MCF 10A (cell line): ENCODE measurements around the gene LATS1. TPM values are rescaled to one million over a fixed set of nuclear protein-coding genes. Genes with fewer than 3 reads are reported as not detected.

Source experiments
- BruUV-seq: library from RNA; stranded (reverse); fragments of 400-500 nt; replicated peaks from 2 replicates; lab custom pipeline; 2021; lab: Mats Ljungman, UMichigan
- CTCF ChIA-PET: fragments of 300-600 bp; sonication (Branson Sonifier 250); formaldehyde crosslinking; extraction: SDS; loops from one replicate; lab custom pipeline; 2021; ENCODE audit warnings: antibody characterized with exemption, inconsistent platforms; lab: Yijun Ruan, JAX
- POLR2A ChIA-PET: fragments of 300-600, 350-650 bp; sonication (Branson Sonifier 250); formaldehyde crosslinking; extraction: SDS; loops from one replicate; lab custom pipeline; 2020; ENCODE audit warnings: antibody characterized with exemption, inconsistent platforms; lab: Yijun Ruan, JAX
- DNase-seq: peaks from one replicate; pipeline ENCODE4 v3.0.0-alpha.2; 2018; ENCODE audit not compliant: unreplicated experiment
- H3K27ac Mint-ChIP-seq: one replicate; pipeline ENCODE4 v1.8.0; 2022; ENCODE audit warnings: mild to moderate bottlenecking, low read depth, mixed read lengths; ENCODE audit not compliant: unreplicated experiment
- H3K27me3 Mint-ChIP-seq: one replicate; pipeline ENCODE4 v1.8.0; 2022; ENCODE audit warnings: mixed read lengths; ENCODE audit not compliant: insufficient read depth, unreplicated experiment
- H3K36me3 Mint-ChIP-seq: one replicate; pipeline ENCODE4 v1.8.0; 2022; ENCODE audit warnings: mild to moderate bottlenecking, moderate library complexity, mixed read lengths; ENCODE audit not compliant: insufficient read depth, unreplicated experiment
- H3K4me1 Mint-ChIP-seq: one replicate; pipeline ENCODE4 v1.8.0; 2022; ENCODE audit warnings: mixed read lengths; ENCODE audit not compliant: insufficient read depth, unreplicated experiment
- H3K4me3 Mint-ChIP-seq: one replicate; pipeline ENCODE4 v1.8.0; 2022; ENCODE audit warnings: mild to moderate bottlenecking, moderate library complexity, mixed read lengths; ENCODE audit not compliant: unreplicated experiment
- H3K9me3 Mint-ChIP-seq: one replicate; pipeline ENCODE4 v1.8.0; 2022; ENCODE audit warnings: mixed read lengths; ENCODE audit not compliant: unreplicated experiment
- intact Hi-C: fragments of 100-400 bp; cut with micrococcal nuclease; formaldehyde crosslinking; loops from 2 replicates; pipeline ENCODE4 v1.14.1; 2022
- total RNA-seq: library from RNA; stranded (reverse); gene quantifications from 2 replicates; pipeline ENCODE4 v1.2.3, GENCODE V29; 2022
- TF ChIP-seq, protein P1 (sequence below): fragments of 200-600 bp; IDR thresholded peaks from one replicate; pipeline ENCODE4 v1.8.0; 2022; ENCODE audit warnings: antibody characterized with exemption, mild to moderate bottlenecking; ENCODE audit not compliant: unreplicated experiment

Gene LATS1
- total RNA-seq, 1 experiment from 2014 or later, result 34.3 TPM

GRCh38 chr6:149727793-149728498 lies 10.0 kb upstream of the LATS1 start:
- H3K36me3 Mint-ChIP-seq, result peaks cover 81% of the 10 kb centered on the region
- BruUV-seq, result no TSS peak
- no peaks in the 10 kb centered on the region for H3K9me3 Mint-ChIP-seq
- no peak overlapping the region for H3K27ac Mint-ChIP-seq
- H3K4me1 Mint-ChIP-seq, result peaks cover 6% of the 10 kb centered on the region
- TF ChIP-seq, protein P1, sequence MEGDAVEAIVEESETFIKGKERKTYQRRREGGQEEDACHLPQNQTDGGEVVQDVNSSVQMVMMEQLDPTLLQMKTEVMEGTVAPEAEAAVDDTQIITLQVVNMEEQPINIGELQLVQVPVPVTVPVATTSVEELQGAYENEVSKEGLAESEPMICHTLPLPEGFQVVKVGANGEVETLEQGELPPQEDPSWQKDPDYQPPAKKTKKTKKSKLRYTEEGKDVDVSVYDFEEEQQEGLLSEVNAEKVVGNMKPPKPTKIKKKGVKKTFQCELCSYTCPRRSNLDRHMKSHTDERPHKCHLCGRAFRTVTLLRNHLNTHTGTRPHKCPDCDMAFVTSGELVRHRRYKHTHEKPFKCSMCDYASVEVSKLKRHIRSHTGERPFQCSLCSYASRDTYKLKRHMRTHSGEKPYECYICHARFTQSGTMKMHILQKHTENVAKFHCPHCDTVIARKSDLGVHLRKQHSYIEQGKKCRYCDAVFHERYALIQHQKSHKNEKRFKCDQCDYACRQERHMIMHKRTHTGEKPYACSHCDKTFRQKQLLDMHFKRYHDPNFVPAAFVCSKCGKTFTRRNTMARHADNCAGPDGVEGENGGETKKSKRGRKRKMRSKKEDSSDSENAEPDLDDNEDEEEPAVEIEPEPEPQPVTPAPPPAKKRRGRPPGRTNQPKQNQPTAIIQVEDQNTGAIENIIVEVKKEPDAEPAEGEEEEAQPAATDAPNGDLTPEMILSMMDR, result no peak
- H3K27me3 Mint-ChIP-seq, result no peaks in the 10 kb centered on the region
- ChIA-PET POLR2A (interaction anchor here (1.0 to 1.2 kb wide), 3 partner anchors 10 to 18 kb away, joined by 3 to 4 read pairs (median 3); partner anchors contain the start of genes LATS1 and NUP43), CTCF (no interaction called here)
- DNase-seq, result no peak
- intact Hi-C loops, result loop anchor here (10.0 kb wide), 2 partner anchors 137 to 287 kb away; partner anchors contain the start of gene LRP11
- no peak overlapping the region for H3K4me3 Mint-ChIP-seq

DNA sequence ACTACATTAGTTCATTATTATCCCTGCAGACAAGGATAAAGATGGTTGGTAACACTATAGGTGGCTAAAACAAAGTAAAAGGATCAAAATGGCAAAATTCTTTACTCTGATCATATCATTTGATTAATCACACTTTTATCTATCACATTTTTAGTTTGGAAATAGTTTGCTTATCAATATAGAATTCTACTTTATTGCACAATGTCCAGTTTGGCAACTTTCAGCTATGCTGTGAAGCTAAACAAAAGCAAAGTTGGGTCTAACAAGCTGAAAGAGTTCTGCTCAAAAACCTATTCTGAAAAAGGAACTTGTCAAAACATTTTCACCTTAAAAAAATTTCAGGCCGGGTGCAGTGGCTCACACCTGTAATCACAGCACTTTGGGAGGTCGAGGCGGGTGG lies 7.9 kb upstream of the LATS1 start:
- no peak overlapping the region for H3K27ac Mint-ChIP-seq
- no peaks in the 10 kb centered on the region for H3K9me3 Mint-ChIP-seq
- H3K36me3 Mint-ChIP-seq, result peaks cover 69% of the 10 kb centered on the region
- no TSS peak for BruUV-seq
- H3K27me3 Mint-ChIP-seq, result no peaks in the 10 kb centered on the region
- no peak overlapping the region for H3K4me3 Mint-ChIP-seq
- CTCF ChIA-PET, result interaction anchor here (0.6 to 2.9 kb wide), 4 partner anchors 19 to 766 kb away, joined by 3 to 10 read pairs (median 4); no protein-coding TSS in a partner anchor
- intact Hi-C loops, result loop anchor here (10.0 kb wide), 2 partner anchors 139 to 289 kb away; partner anchors contain the start of gene LRP11
- DNase-seq, result no peak
- POLR2A ChIA-PET, result interaction anchor here (1.0 to 1.5 kb wide), 2 partner anchors 8 to 21 kb away, joined by 4 read pairs; partner anchors contain the start of gene LATS1
- peaks cover 6% of the 10 kb centered on the region for H3K4me1 Mint-ChIP-seq
- TF ChIP-seq, protein P1, result no peak

DNA sequence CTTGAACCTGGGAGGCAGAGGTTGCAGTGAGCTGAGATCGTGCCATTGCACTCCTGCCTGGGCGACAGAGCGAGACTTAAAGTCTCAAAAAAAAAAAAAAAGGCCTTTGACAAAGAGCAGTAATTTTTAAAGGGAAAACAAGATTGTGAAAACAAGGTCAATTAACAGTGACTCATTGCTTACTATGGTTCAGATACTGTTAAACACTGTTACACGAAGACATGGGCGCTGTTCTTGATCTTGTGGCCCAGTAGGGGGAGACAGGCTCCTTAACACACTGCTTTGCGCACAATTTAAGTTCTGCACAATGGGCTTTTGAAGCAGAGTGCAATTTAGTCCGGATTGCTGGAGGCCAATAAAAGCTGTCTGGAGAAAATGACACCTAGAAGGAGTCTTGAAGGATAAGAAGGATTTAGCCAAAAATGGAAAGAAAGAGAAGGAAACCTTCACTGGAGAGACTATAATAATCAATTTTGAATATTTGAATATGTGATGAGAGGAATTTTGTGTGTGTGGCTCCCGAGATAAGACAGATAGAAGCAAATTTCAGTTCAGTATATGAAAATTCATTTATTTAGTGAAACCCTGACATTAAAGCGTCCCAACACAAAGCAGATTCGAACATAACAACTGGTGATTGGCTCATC lies 6.0 kb upstream of the LATS1 start:
- no TSS peak for BruUV-seq
- no peaks in the 10 kb centered on the region for H3K9me3 Mint-ChIP-seq
- H3K36me3 Mint-ChIP-seq, result peaks cover 51% of the 10 kb centered on the region
- H3K27me3 Mint-ChIP-seq, result no peaks in the 10 kb centered on the region
- ChIA-PET POLR2A (interaction anchor here (0.9 to 2.4 kb wide), 8 partner anchors 21 to 85 kb away, joined by 3 to 8 read pairs (median 4); partner anchors contain the start of gene PCMT1), CTCF (interaction anchor here (0.5 to 2.9 kb wide), 18 partner anchors 8 to 654 kb away, joined by 3 to 10 read pairs (median 3); no protein-coding TSS in a partner anchor)
- no peak overlapping the region for H3K4me3 Mint-ChIP-seq
- peak; percentile 87 for DNase-seq
- H3K27ac Mint-ChIP-seq, result no peak overlapping the region
- intact Hi-C loops, result loop anchor here (1.0 to 10.0 kb wide), 4 partner anchors 98 to 291 kb away; partner anchors contain the start of gene LRP11
- H3K4me1 Mint-ChIP-seq, result peaks cover 6% of the 10 kb centered on the region
- TF ChIP-seq, protein P1, result peak; percentile 82
